HG03354 (cell line): ENCODE measurements around the gene SCAMP2.
"Not testable (repeated sequence)": the region's sequence is repeated elsewhere in the genome, so short reads cannot be mapped to it uniquely, and the experiment has no call there.

Source experiments
- ATAC-seq: cut with Tn5 transposase; IDR thresholded peaks from one replicate; pipeline ENCODE4 v1.9.1; 2021; ENCODE audit warnings: mild to moderate bottlenecking; ENCODE audit not compliant: unreplicated experiment, poor library complexity, severe bottlenecking

Gene SCAMP2

DNA sequence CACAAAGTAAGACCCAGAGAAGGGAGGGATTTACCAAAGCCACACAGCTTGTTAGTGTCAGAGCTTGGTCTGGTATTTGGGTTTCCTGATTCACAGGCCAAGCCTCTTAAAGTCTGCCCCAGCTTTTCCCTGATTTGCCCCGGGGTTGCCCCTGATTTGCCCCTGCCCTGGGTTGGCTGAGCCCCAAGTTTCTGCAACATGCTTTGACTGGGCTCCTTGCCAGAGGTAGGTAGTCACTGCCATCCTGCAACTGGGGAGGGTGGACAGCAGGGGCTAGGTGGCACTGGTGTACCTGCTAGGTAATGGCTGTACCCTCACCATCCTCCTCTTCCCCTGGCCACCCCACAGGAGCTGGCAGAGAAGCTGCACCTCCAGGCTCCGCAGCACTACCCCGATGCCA lies 19.1 kb upstream of the SCAMP2 start:
- ATAC-seq, result no peak

DNA sequence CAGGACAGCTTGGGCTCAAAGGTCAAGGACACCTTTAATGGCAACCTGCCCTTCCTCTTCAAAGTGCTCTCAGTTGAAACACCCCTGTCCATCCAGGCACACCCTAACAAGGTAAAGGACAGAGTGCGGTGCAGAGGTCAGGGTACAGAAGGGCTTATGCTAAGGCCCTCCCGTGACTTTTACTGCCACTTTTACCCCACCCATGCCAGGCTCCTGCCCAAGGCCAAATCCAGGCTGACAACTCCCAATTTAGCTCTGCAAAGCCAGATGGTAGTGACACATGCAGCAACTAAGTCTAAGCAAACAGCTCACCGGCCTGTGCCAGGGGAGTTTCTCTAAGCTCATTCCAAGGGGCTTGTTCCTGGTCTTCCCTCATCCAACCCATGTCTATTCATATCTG lies 18.3 kb upstream of the SCAMP2 start:
- no peak for ATAC-seq

DNA sequence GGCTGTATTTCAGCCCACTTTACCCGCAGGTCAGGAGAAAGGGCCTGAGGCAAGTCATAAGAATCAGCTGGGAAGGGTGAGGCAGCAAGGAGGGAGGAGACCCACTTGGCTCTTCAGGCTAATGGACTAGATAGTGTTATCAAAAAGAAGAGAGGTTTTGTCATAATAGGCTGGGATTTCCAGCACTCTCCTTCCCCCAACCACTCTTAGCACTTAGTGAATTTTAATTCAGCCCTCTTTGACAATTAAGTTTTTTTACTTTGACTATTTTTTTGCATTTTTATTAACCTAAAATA lies 17.4 kb upstream of the SCAMP2 start:
- no peak for ATAC-seq

- peak; percentile 96 for ATAC-seq
These were observed 16.9 kb upstream of the SCAMP2 start, which contains the start of gene MPI for GRCh38 chr15:74889883-74890664. MPI (plus strand) TSS chr15:74890042; CDS start chr15:74890074, 32 bp downstream.

GRCh38 chr15:74889390-74889882 lies 16.3 kb upstream of the SCAMP2 start:
- peak; percentile 21 for ATAC-seq

- ATAC-seq, result no peak
These were observed 15.6 kb upstream of the SCAMP2 start for GRCh38 chr15:74888716-74889115.

DNA sequence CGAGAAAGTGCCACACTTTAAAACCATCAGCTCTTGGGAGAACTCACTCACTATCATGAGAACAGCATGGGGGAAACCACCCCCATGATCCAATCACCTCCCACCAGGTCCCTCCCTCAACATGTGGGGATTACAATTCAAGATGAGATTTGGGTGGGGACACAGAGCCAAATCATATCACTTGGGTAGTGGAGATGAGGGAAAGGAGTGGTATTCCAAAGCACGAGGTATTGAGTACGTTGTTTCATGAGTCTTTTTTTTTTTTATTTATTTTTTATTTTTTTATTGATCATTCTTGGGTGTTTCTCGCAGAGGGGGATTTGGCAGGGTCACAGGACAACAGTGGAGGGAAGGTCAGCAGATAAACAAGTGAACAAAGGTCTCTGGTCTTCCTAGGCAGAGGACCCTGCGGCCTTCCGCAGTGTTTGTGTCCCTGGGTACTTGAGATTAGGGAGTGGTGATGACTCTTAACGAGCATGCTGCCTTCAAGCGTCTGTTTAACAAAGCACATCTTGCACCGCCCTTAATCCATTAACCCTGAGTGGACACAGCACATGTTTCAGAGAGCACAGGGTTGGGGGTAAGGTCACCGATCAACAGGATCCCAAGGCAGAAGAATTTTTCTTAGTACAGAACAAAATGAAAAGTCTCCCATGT lies 14.5 kb upstream of the SCAMP2 start:
- ATAC-seq, result not testable (repeated sequence)

GRCh38 chr15:74885461-74885860 lies 12.3 kb upstream of the SCAMP2 start:
- ATAC-seq, result no peak

- ATAC-seq, result no peak
These were observed 11.5 kb upstream of the SCAMP2 start for GRCh38 chr15:74884428-74885223.

DNA sequence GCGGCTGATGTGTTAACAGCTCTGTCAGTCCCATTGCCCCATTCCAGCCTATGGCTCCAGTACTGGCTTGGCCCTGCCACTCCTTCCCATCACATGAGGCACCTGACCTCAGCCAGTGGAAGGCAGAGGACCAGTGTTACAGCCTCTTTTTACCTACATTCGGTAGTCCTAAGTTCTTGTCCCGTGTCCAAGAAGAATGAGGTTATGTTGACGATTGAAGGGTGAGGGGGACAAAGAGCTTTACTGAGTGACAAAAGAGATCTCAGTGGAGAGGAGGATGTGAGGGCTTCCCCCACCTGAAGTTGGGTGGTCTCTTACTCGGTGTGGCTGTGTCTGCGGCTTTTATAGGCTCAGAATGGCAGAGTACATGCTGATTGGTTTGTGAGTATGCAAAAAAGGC lies 9.4 kb upstream of the SCAMP2 start:
- no peak for ATAC-seq

- no peak for ATAC-seq
These were observed 5.1 kb upstream of the SCAMP2 start for GRCh38 chr15:74878273-74878672.

DNA sequence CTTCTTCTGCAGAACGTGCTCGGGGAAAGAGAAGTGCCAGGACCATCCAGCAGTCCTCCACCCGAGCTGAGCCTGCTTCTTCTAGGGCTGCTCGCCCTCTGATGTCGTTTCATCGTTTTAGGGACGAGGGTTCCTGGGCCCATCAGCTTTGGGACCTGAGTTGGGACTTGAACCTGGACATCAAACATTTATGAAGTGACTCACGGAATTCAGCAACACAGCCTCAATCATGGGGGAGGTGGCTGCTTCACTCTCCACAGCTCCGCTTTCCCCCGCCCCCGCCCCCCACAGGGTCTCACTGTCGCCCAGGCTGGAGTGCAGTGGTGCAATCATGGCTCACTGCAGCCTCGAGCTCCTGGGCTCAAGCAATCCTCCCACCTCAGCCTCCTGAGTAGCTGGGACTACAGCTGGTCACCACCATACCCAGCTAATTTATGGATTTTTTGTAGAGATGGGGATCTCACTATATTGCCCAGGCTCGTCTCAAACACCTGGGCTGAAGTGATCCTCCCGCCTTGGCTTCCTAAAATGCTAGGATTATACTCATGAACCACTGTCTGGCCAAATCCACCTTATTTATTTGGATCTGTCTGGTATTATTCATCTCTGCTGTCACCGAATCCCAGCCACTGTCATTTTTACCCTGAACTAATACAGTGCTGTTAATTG lies 725 bp upstream of the SCAMP2 start:
- ATAC-seq, result no peak

- ATAC-seq, result no peak
These were observed 496 bp downstream of the SCAMP2 start for GRCh38 chr15:74872702-74873035.

GRCh38 chr15:74870436-74871215 lies 2.5 kb downstream of the SCAMP2 start:
- ATAC-seq, result no peak

DNA sequence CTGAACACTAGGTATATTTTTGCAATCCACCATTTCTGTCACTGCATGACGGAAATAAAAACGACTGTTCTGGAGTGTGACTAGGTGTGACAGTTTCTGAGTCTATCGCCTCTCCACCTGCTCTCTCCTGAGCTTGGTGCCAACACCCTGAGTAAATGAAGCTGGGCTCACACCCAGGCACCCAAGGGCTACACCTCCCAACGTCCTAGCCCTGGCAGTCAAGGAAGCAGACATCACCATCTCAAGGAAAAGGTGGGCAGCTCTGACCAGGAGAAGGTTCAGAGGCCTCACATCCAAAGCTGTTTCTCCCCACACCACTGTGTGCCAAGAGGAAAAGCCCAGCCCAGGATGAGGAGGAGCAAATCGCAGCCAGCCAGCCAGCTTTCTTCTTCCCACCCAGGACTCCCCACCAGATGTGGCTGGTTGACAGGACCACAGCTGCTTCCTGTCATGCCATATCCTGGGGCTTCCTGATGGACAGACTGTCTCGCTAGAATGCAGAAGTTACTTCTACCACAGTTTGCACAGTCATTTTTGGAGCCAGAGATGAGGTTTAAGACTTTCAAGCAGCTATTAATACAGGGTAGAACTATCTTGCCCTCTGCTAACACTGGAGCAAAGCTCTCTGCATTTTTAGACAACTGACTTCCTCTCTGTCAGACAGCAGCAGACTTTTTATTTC lies 3.3 kb downstream of the SCAMP2 start:
- ATAC-seq, result peak; percentile 64

GRCh38 chr15:74869372-74869725 lies 3.8 kb downstream of the SCAMP2 start:
- ATAC-seq, result peak; percentile 2

- ATAC-seq, result no peak
These were observed 5.1 kb downstream of the SCAMP2 start for GRCh38 chr15:74868059-74868458.

DNA sequence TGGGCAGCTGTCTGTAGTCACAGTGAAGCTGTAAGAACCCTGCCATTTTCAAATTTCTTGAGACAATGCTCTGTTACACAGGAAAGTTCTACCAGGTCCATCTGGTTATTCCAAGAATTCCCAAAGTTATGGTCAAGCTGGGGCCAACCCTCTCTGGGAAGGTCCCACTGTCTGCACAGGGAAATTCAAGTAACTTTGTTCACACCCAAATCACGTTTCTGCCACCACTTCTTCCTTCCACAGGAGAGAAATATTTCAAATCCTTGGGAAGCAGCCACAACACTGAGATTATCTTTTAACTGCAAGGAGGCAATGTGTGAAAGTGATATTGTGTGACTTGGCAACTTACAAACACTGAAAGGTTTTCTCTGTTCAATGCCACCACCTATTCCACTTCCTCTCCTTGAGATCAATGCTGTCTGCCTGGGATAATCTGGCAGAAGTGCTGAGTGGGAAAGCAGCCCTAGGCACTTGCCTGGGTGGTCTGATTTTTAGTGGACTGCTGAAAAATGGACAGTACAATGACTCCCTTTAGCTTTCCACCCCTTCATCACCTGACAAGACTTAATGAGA lies 5.6 kb downstream of the SCAMP2 start:
- ATAC-seq, result no peak

GRCh38 chr15:74866090-74866489 lies 7.1 kb downstream of the SCAMP2 start:
- ATAC-seq, result no peak
